ENCODE data around the gene DALRD3. TPM values are rescaled to one million over a fixed set of nuclear protein-coding genes. Genes with fewer than 3 reads are reported as not detected.

DALRD3 gene
- total RNA-seq, 1 experiment from 2014 or later: 42.7 TPM

- no peaks in the 10 kb centered on the region for H3K9me3 Mint-ChIP-seq (ENCODE audit: unreplicated experiment)
- ChIA-PET POLR2A (interaction anchor here (0.6 to 8.3 kb wide), 5 partner anchors 10 to 86 kb away, joined by 3 to 251 read pairs (median 4); partner anchors contain the start of genes DALRD3, IMPDH2 and NDUFAF3), CTCF (interaction anchor here (0.6 to 1.0 kb wide), 3 partner anchors 13 to 729 kb away, joined by 3 to 6 read pairs (median 3); no protein-coding TSS in a partner anchor)
- no peak for DNase-seq (ENCODE audit: unreplicated experiment)
- H3K36me3 Mint-ChIP-seq (ENCODE audit: insufficient read depth, unreplicated experiment): peaks cover 27% of the 10 kb centered on the region
- BruUV-seq (replicated peaks): no TSS peak
- H3K4me1 Mint-ChIP-seq (ENCODE audit: insufficient read depth, unreplicated experiment): peaks cover 10% of the 10 kb centered on the region
- no peak for TF ChIP-seq CTCF (IDR thresholded peaks at IDR 0.05; ENCODE audit: unreplicated experiment)
- H3K27ac Mint-ChIP-seq (ENCODE audit: low read depth, unreplicated experiment): no peak overlapping the region
- no peaks in the 10 kb centered on the region for H3K27me3 Mint-ChIP-seq (ENCODE audit: insufficient read depth, unreplicated experiment)
- intact Hi-C loops (cut with micrococcal nuclease): loop anchor here (5.0 kb wide), 1 partner anchor 88 kb away; the partner anchor contains the start of gene ARIH2
- H3K4me3 Mint-ChIP-seq (ENCODE audit: unreplicated experiment): no peak overlapping the region
Observed at GRCh38 chr3:49005303-49005680, 13.1 kb downstream of the DALRD3 start.

DNA sequence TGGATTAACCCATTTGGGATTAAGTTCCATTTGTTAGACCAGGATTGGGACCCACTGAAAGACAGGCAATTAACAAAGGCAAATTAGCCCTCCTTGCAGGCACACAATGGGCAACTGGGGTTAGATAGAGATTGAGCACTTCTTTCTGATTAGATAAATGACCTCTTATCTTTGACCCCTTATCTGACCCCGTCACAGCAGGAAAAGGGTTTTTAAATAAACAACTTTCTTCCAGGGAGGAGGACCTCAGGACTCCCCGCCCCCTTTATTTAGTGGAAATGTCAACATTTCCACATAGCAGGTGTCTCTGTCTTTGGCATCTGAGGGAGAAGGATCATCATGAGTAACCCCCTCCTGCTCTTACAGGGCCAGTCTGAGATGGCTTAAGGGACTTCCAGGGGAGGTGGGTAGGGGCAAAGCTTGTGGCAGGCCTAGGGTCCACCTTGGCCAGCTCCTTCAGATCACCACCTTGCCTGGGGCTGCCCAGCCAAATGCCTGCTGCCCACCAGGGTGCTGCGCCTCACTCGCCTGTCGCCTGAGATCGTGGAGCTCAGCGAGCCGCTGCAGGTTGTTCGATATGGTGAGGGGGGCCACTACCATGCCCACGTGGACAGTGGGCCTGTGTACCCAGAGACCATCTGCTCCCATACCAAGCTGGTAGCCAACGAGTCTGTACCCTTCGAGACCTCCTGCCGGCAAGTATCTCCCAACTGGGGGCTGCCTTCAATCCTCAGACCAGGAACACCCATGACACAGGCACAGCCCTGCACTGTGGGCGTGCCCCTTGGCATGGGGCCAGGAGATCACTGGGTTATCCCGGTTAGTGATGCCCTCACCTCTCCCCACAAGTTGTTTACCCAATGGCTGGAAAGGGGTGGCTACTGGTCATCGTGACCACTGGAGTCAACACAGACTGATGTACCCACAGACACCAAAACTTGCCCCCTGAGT lies 13.8 kb downstream of the DALRD3 start:
- no peak for TF ChIP-seq CTCF (IDR thresholded peaks at IDR 0.05; ENCODE audit: unreplicated experiment)
- H3K9me3 Mint-ChIP-seq (ENCODE audit: unreplicated experiment): no peaks in the 10 kb centered on the region
- ChIA-PET POLR2A (interaction anchor here (0.6 to 8.3 kb wide), 5 partner anchors 9 to 87 kb away, joined by 3 to 251 read pairs (median 4); partner anchors contain the start of genes DALRD3, IMPDH2 and NDUFAF3), CTCF (interaction anchor here (0.7 to 1.0 kb wide), 2 partner anchors 12 to 17 kb away, joined by 3 to 6 read pairs; no protein-coding TSS in a partner anchor)
- H3K36me3 Mint-ChIP-seq (ENCODE audit: insufficient read depth, unreplicated experiment): peaks cover 21% of the 10 kb centered on the region
- intact Hi-C loops (cut with micrococcal nuclease): loop anchor here (5.0 kb wide), 1 partner anchor 87 kb away; the partner anchor contains the start of gene ARIH2
- no peak for DNase-seq (ENCODE audit: unreplicated experiment)
- H3K27ac Mint-ChIP-seq (ENCODE audit: low read depth, unreplicated experiment): no peak overlapping the region
- no peak overlapping the region for H3K4me3 Mint-ChIP-seq (ENCODE audit: unreplicated experiment)
- H3K4me1 Mint-ChIP-seq (ENCODE audit: insufficient read depth, unreplicated experiment): peaks cover 10% of the 10 kb centered on the region
- no peaks in the 10 kb centered on the region for H3K27me3 Mint-ChIP-seq (ENCODE audit: insufficient read depth, unreplicated experiment)
- BruUV-seq (replicated peaks): no TSS peak

GRCh38 chr3:49001155-49001554 lies 17.2 kb downstream of the DALRD3 start:
- intact Hi-C loops (cut with micrococcal nuclease): no loop called here
- DNase-seq (ENCODE audit: unreplicated experiment): no peak
- Mint-ChIP-seq H3K27me3 (ENCODE audit: insufficient read depth, unreplicated experiment) (no peaks in the 10 kb centered on the region), H3K36me3 (ENCODE audit: insufficient read depth, unreplicated experiment) (peaks cover 6% of the 10 kb centered on the region), H3K9me3 (ENCODE audit: unreplicated experiment) (no peaks in the 10 kb centered on the region), H3K4me1 (ENCODE audit: insufficient read depth, unreplicated experiment) (no peaks in the 10 kb centered on the region), H3K27ac (ENCODE audit: low read depth, unreplicated experiment) (no peak overlapping the region), H3K4me3 (ENCODE audit: unreplicated experiment) (no peak overlapping the region)
- ChIA-PET CTCF (interaction anchor here (1.6 kb wide), 1 partner anchor 13 kb away, joined by 9 read pairs; no protein-coding TSS in a partner anchor), POLR2A (interaction anchor here (0.7 to 1.3 kb wide), 3 partner anchors 12 to 28 kb away, joined by 3 to 4 read pairs (median 3); partner anchors contain the start of genes DALRD3 and IMPDH2)
- BruUV-seq (replicated peaks): no TSS peak
- TF ChIP-seq CTCF (IDR thresholded peaks at IDR 0.05; ENCODE audit: unreplicated experiment): no peak
